ENCODE results near the gene BCAP29. TPM values are rescaled to one million over a fixed set of nuclear protein-coding genes. Genes with fewer than 3 reads are reported as not detected.

Gene BCAP29
- total and polyA plus RNA-seq, 2 of the 4 experiments (the other 2 are of a cell fraction): 33.0 to 35.1 TPM

- ChIA-PET POLR2A (ENCODE audit: unreplicated experiment) (no interaction called here), CTCF (interaction anchor here (0.6 to 1.0 kb wide), 2 partner anchors 16 to 170 kb away, joined by 3 read pairs; no protein-coding TSS in a partner anchor)
- H3K14ac ChIP-seq (replicated peaks; ENCODE audit: low read depth, low read length): peak within 1 kb of the TSS; percentile 95
- dilution Hi-C loops (cut with HindIII; ENCODE audit: low sequenced_read_pairs, unreplicated experiment): no loop called here
- no peaks in the 10 kb centered on the region for H3K9me1 ChIP-seq (ENCODE audit: insufficient read depth, low read length)
- peak within 1 kb of the TSS; percentile 91 for H2BK15ac ChIP-seq (ENCODE audit: low read depth, low read length)
- peak within 1 kb of the TSS; percentile 86 for H2BK120ac ChIP-seq (ENCODE audit: low read depth, low read length)
- H3K36me3 ChIP-seq (ENCODE audit: control insufficient read depth, insufficient read depth, low read length): no peaks in the 10 kb centered on the region
- peak; percentile 79 for DNase-seq
- peak within 1 kb of the TSS; percentile 95 for H3K4ac ChIP-seq (ENCODE audit: low read depth, low read length)
- 0% methylated on average over 37 of the region's 55 CpGs; no CpG with 5 or more reads in 1 of the 2 experiments for WGBS, 2 experiments (ENCODE audit: extremely low coverage in 2 of 2, insufficient read length in 1 of 2)
- in situ Hi-C loops (cut with MboI; ENCODE audit: low sequenced_read_pairs): no loop called here
- peak within 1 kb of the TSS; percentile 100 for H2AFZ ChIP-seq (replicated peaks; ENCODE audit: low read length, poor library complexity)
- H3K18ac ChIP-seq (ENCODE audit: low read depth, low read length): peak within 1 kb of the TSS; percentile 44
- H2BK5ac ChIP-seq (ENCODE audit: low read depth, low read length, poor library complexity, severe bottlenecking): peak within 1 kb of the TSS; percentile 84
- peak within 1 kb of the TSS; percentile 86 for H4K91ac ChIP-seq (ENCODE audit: insufficient read depth, low read depth, low read length)
- H3K27me3 ChIP-seq (ENCODE audit: control insufficient read depth, insufficient read depth, low read length): no peaks in the 10 kb centered on the region
- no TSS peak for BruUV-seq (replicated peaks)
- peaks cover 5% of the 10 kb centered on the region; the same call in 1 of the 2 replicates for H3K4me1 ChIP-seq (ENCODE audit: control insufficient read depth, insufficient read depth, low read length)
- peak within 1 kb of the TSS; percentile 71 for H2BK20ac ChIP-seq (ENCODE audit: low read depth, low read length)
- intact Hi-C loops (cut with micrococcal nuclease): no loop called here
- no peaks in the 10 kb centered on the region for H3K9me3 ChIP-seq (ENCODE audit: control insufficient read depth, insufficient read depth, low read length)
- peak within 1 kb of the TSS; percentile 81 for H3K4me2 ChIP-seq (ENCODE audit: low read depth, low read length)
- H4K8ac ChIP-seq (ENCODE audit: low read depth in 2 of 2, low read length in 2 of 2): peak within 1 kb of the TSS; percentile 91 to 96
- peak; percentile 85 for ATAC-seq (ENCODE audit: low read depth)
- TF ChIP-seq SMC3 (IDR thresholded peaks at IDR 0.05; ENCODE audit: low read depth, low read length) (no peak), CTCF (conservative IDR thresholded peaks at IDR 0.05; ENCODE audit: low read depth, low read length) (no peak), POLR2A (IDR thresholded peaks at IDR 0.05; ENCODE audit: low read depth, low read length) (peak; percentile 61; the same call in 1 of the 2 replicates), RCOR1 (IDR thresholded peaks at IDR 0.05; ENCODE audit: insufficient replicate concordance, low read length) (no peak), USF2 (IDR thresholded peaks at IDR 0.05; ENCODE audit: low read depth, low read length) (0 out of 2 replicates have a peak, but pooled peaks have one; percentile 4), NFE2L2 (IDR thresholded peaks at IDR 0.05; ENCODE audit: low read depth, low read length) (no peak), CEBPB (IDR thresholded peaks at IDR 0.05; ENCODE audit: low read depth, low read length) (peak; percentile 43; the same call in 1 of the 2 replicates), BHLHE40 (IDR thresholded peaks at IDR 0.05; ENCODE audit: low read depth, low read length) (peak; percentile 74; the same call in 1 of the 2 replicates), RFX5 (IDR thresholded peaks at IDR 0.05; ENCODE audit: low read depth, low read length) (no peak), CHD1 (IDR thresholded peaks at IDR 0.05; ENCODE audit: low read depth, low read length) (no peak)
- peak within 1 kb of the TSS; percentile 93 for H3K9ac ChIP-seq (ENCODE audit: low read depth, low read length)
- peak within 1 kb of the TSS; percentile 93 for H4K5ac ChIP-seq (ENCODE audit: low read depth, low read length)
- H3K23ac ChIP-seq (ENCODE audit: low read depth, low read length): peak within 1 kb of the TSS; percentile 87
- H2AK5ac ChIP-seq (ENCODE audit: low read depth, low read length): peak within 1 kb of the TSS; percentile 99
- H3K56ac ChIP-seq (ENCODE audit: extremely low read depth, insufficient read depth, low read length): peak within 1 kb of the TSS; percentile 65
- H2AK9ac ChIP-seq (replicated peaks; ENCODE audit: low read depth, low read length, poor library complexity): peak within 1 kb of the TSS; percentile 99
- H3K4me3 ChIP-seq (ENCODE audit: insufficient read depth, low read depth, low read length): peak within 1 kb of the TSS; percentile 90
- H3K79me1 ChIP-seq (ENCODE audit: low read depth in 1 of 2, low read length in 2 of 2): peaks cover 22 to 55% of the 10 kb centered on the region in 2 experiments
- peak within 1 kb of the TSS; percentile 88 for H3K27ac ChIP-seq (ENCODE audit: insufficient read depth, low read length)
- H4K20me1 ChIP-seq (ENCODE audit: insufficient read depth, low read length): no peaks in the 10 kb centered on the region
These were observed 16.1 kb upstream of the BCAP29 start, which contains the start of the genes COG5 and DUS4L for GRCh38 chr7:107563775-107564552. Gene COG5, minus strand, starts transcription at chr7:107563920. Its CDS starts 24 bp downstream, at chr7:107563896. Gene DUS4L, plus strand, starts transcription at chr7:107563971. Its CDS starts 3,100 bp downstream, at chr7:107567071.
